ACC112 (cell line): Measurements from ENCODE around the gene BTBD16.

ENCODE experiments used
- H2AFZ ChIP-seq: fragments of 200-600 bp; sonication (generic); one replicate; pipeline ENCODE4 v1.6.0; 2017; ENCODE audit warnings: antibody characterized with exemption, low read length; ENCODE audit not compliant: unreplicated experiment
- H3K27ac ChIP-seq: fragments of 200-600 bp; sonication (generic); 2 replicates; pipeline ENCODE4 v1.5.1; 2014; ENCODE audit warnings: low read depth, mild to moderate bottlenecking, antibody characterized with exemption, low read length, moderate library complexity
- H3K27me3 ChIP-seq: fragments of 200-600 bp; sonication (generic); 2 replicates; pipeline ENCODE4 v1.6.1; 2014; ENCODE audit warnings: mild to moderate bottlenecking, antibody characterized with exemption, low read length, moderate library complexity, mixed read lengths; ENCODE audit not compliant: insufficient read depth
- H3K36me3 ChIP-seq: fragments of 200-600 bp; sonication (generic); 2 replicates; pipeline ENCODE4 v1.6.1; 2016; ENCODE audit warnings: mild to moderate bottlenecking, antibody characterized with exemption, low read length, moderate library complexity, mixed read lengths; ENCODE audit not compliant: insufficient read depth
- H3K4me1 ChIP-seq: fragments of 200-600 bp; sonication (generic); one replicate; pipeline ENCODE4 v1.6.1; 2016; ENCODE audit warnings: low read length, mixed read lengths; ENCODE audit not compliant: insufficient read depth, unreplicated experiment, control insufficient read depth
- H3K4me3 ChIP-seq: fragments of 200-600 bp; sonication (generic); 2 replicates; pipeline ENCODE4 v1.5.1; 2014; ENCODE audit warnings: mild to moderate bottlenecking, low read depth, low read length
- H3K79me2 ChIP-seq: fragments of 200-600 bp; sonication (generic); one replicate; pipeline ENCODE4 v1.6.0; 2016; ENCODE audit warnings: low read length; ENCODE audit not compliant: control insufficient read depth, unreplicated experiment, insufficient read depth

The BTBD16 gene

GRCh38 chr10:122304054-122304579 is 33.0 kb downstream of the BTBD16 start:
- Histone ChIP-seq H3K4me3 (no peak overlapping the region), H3K27ac (no peak overlapping the region), H3K4me1 (peaks cover 31% of the 10 kb centered on the region)

GRCh38 chr10:122306282-122306681 is 35.2 kb downstream of the BTBD16 start:
- H3K4me1 ChIP-seq: peaks cover 24% of the 10 kb centered on the region
- no peaks in the 10 kb centered on the region for H3K79me2 ChIP-seq
- no peak overlapping the region for H3K4me3 ChIP-seq
- no peak overlapping the region for H3K27ac ChIP-seq
- H3K36me3 ChIP-seq: no peaks in the 10 kb centered on the region
- H3K27me3 ChIP-seq: no peaks in the 10 kb centered on the region
- H2AFZ ChIP-seq: no peak overlapping the region

More at GRCh38 chr10:122304054-122304579, 33.0 kb downstream of the BTBD16 start:
- H3K79me2 ChIP-seq: no peaks in the 10 kb centered on the region
- H3K27me3 ChIP-seq: no peaks in the 10 kb centered on the region
- H3K36me3 ChIP-seq: no peaks in the 10 kb centered on the region
- H2AFZ ChIP-seq: no peak overlapping the region

- Histone ChIP-seq H3K27me3 (no peaks in the 10 kb centered on the region), H2AFZ (no peak overlapping the region), H3K27ac (peak overlapping the region; percentile 85), H3K4me1 (peaks cover 19% of the 10 kb centered on the region), H3K4me3 (no peak overlapping the region), H3K36me3 (no peaks in the 10 kb centered on the region), H3K79me2 (no peaks in the 10 kb centered on the region)
Observed at GRCh38 chr10:122306744-122307143, 35.6 kb downstream of the BTBD16 start.

- H2AFZ ChIP-seq: peak overlapping the region; percentile 46
- H3K27me3 ChIP-seq: no peaks in the 10 kb centered on the region
- peak overlapping the region; percentile 85 for H3K27ac ChIP-seq
- H3K4me1 ChIP-seq: peaks cover 18% of the 10 kb centered on the region
- H3K4me3 ChIP-seq: peak overlapping the region; percentile 66
- H3K79me2 ChIP-seq: no peaks in the 10 kb centered on the region
- no peaks in the 10 kb centered on the region for H3K36me3 ChIP-seq
Observed at GRCh38 chr10:122307669-122308416, 36.7 kb downstream of the BTBD16 start.

GRCh38 chr10:122308417-122309141 is 37.5 kb downstream of the BTBD16 start:
- Histone ChIP-seq H3K79me2 (no peaks in the 10 kb centered on the region), H3K4me3 (peak overlapping the region; percentile 66), H3K4me1 (peaks cover 18% of the 10 kb centered on the region), H3K27ac (peak overlapping the region; percentile 85), H3K36me3 (no peaks in the 10 kb centered on the region), H2AFZ (peak overlapping the region; percentile 46), H3K27me3 (no peaks in the 10 kb centered on the region)

- H3K27me3 ChIP-seq: no peaks in the 10 kb centered on the region
- H3K36me3 ChIP-seq: no peaks in the 10 kb centered on the region
- no peak overlapping the region for H2AFZ ChIP-seq
- no peak overlapping the region for H3K27ac ChIP-seq
- peaks cover 18% of the 10 kb centered on the region for H3K4me1 ChIP-seq
- no peaks in the 10 kb centered on the region for H3K79me2 ChIP-seq
- no peak overlapping the region for H3K4me3 ChIP-seq
Observed at GRCh38 chr10:122310311-122311050, 39.4 kb downstream of the BTBD16 start.

GRCh38 chr10:122311051-122311410 is 39.9 kb downstream of the BTBD16 start:
- no peak overlapping the region for H3K4me3 ChIP-seq
- H2AFZ ChIP-seq: no peak overlapping the region
- no peaks in the 10 kb centered on the region for H3K79me2 ChIP-seq
- no peaks in the 10 kb centered on the region for H3K27me3 ChIP-seq
- no peaks in the 10 kb centered on the region for H3K36me3 ChIP-seq
- no peak overlapping the region for H3K27ac ChIP-seq
- H3K4me1 ChIP-seq: peaks cover 18% of the 10 kb centered on the region

- Histone ChIP-seq H3K4me1 (peaks cover 18% of the 10 kb centered on the region), H3K27ac (no peak overlapping the region), H3K4me3 (no peak overlapping the region)
Observed at GRCh38 chr10:122311716-122312115, 40.6 kb downstream of the BTBD16 start.

GRCh38 chr10:122316224-122316884 is 45.3 kb downstream of the BTBD16 start:
- H2AFZ ChIP-seq: no peak overlapping the region
- no peaks in the 10 kb centered on the region for H3K79me2 ChIP-seq

More at GRCh38 chr10:122311716-122312115, 40.6 kb downstream of the BTBD16 start:
- H3K27me3 ChIP-seq: no peaks in the 10 kb centered on the region
- no peaks in the 10 kb centered on the region for H3K36me3 ChIP-seq
- H3K79me2 ChIP-seq: no peaks in the 10 kb centered on the region
- no peak overlapping the region for H2AFZ ChIP-seq

GRCh38 chr10:122321960-122322359 is 50.9 kb downstream of the BTBD16 start:
- Histone ChIP-seq H3K4me3 (no peak overlapping the region), H3K36me3 (no peaks in the 10 kb centered on the region; the same call in 1 of the 2 replicates), H3K27ac (no peak overlapping the region), H3K79me2 (no peaks in the 10 kb centered on the region), H3K4me1 (peaks cover 14% of the 10 kb centered on the region), H3K27me3 (no peaks in the 10 kb centered on the region), H2AFZ (no peak overlapping the region)

More at GRCh38 chr10:122316224-122316884, 45.3 kb downstream of the BTBD16 start:
- Histone ChIP-seq H3K4me3 (no peak overlapping the region), H3K36me3 (no peaks in the 10 kb centered on the region; the same call in 1 of the 2 replicates), H3K27me3 (no peaks in the 10 kb centered on the region), H3K27ac (no peak overlapping the region), H3K4me1 (no peaks in the 10 kb centered on the region)
